WI38 (cell line): ENCODE measurements around the gene GPRIN3.

ENCODE experiments used
- H3K4me3 ChIP-seq: 2 replicates; pipeline ENCODE4 v1.5.1; 2011; ENCODE audit warnings: low read depth, mild to moderate bottlenecking, control low read depth, low read length
- TF ChIP-seq, protein P1 (sequence below): IDR thresholded peaks from 2 replicates; pipeline ENCODE4 v1.5.1; 2012; ENCODE audit warnings: low read depth, mild to moderate bottlenecking, control low read depth, low read length

The GPRIN3 gene

DNA sequence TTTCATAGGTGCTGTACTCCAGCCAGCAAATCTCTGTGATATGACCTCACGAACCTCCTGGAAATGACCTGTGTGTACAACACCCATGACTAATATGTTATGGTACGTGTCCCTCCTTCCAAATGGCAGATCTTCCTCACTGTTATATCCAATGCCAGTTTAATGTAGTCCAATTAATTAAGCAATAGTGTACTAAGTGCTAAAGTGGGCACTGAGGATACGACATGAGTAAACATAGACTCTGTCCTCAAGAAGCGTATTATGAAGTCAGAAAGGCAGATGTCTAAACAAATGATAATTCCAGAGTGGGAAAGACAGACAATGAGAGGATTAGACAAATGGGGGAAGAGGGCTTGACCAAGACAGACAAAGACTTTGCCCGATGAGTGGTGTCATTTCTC lies 33.9 kb downstream of the GPRIN3 start:
- TF ChIP-seq, protein P1, sequence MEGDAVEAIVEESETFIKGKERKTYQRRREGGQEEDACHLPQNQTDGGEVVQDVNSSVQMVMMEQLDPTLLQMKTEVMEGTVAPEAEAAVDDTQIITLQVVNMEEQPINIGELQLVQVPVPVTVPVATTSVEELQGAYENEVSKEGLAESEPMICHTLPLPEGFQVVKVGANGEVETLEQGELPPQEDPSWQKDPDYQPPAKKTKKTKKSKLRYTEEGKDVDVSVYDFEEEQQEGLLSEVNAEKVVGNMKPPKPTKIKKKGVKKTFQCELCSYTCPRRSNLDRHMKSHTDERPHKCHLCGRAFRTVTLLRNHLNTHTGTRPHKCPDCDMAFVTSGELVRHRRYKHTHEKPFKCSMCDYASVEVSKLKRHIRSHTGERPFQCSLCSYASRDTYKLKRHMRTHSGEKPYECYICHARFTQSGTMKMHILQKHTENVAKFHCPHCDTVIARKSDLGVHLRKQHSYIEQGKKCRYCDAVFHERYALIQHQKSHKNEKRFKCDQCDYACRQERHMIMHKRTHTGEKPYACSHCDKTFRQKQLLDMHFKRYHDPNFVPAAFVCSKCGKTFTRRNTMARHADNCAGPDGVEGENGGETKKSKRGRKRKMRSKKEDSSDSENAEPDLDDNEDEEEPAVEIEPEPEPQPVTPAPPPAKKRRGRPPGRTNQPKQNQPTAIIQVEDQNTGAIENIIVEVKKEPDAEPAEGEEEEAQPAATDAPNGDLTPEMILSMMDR = no peak
- H3K4me3 ChIP-seq = no peak overlapping the region

DNA sequence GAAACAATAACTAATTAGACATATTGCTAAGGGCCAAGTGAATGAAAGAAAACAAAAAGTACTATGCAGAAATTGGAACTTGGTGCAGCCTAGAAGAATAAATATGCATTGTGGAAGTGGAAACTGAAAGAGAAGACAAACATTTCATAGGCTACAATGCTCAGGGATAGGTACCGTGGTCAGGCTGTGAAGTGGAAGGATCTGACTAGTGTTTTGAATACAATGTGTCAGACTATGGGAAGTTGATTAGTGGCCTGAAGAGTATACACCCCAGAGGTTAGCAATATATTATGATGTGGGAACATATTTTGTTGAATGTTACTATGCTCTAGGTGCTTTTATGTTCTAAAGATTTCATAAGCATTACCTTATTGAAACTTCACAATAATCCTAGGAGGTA lies 36.8 kb downstream of the GPRIN3 start:
- no peak overlapping the region for H3K4me3 ChIP-seq
- TF ChIP-seq, protein P1 = no peak

DNA sequence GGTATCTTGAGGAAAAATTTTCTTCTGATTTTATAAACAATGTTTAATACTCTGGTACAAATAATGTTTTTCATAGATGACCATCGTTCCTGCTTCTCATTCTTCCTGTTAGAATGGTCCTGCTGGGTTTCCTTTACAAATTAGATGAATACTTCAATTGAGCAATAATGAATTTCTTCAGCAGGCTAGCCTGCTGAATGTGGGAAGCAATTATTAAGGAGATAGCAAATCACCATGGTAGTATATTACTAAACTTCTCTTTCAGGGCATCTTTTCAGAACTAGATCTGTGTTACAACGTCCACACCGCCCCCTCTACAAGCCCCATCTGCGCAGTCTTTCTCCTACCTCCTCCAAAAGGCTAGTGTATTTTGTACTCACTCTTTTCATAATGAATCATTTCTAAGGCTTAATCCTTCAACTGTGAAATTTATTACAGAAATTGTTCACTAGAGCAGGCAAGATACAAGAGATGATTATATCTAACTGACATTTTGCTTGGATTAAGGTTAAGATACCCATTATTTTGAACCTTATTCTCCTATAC lies 38.4 kb downstream of the GPRIN3 start:
- TF ChIP-seq, protein P1 = no peak
- no peak overlapping the region for H3K4me3 ChIP-seq

DNA sequence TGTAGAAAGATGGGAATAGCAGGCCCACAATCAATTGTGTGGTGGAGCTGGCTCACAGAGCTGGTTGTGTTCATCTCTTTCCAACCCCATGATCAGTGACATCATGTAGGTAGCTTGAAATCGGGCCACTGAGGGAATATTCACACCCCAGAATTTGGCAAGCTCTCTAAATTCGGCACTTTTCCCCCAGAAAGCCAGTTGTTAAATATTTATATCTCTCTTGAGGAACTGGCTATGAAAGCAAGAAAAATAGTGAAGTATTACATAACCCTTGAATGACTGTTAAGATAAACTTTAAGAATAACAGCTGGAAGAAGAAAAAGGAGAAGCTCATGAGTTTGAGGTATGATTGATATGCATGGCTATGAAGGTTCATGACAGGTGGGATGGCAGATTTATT lies 38.9 kb downstream of the GPRIN3 start:
- TF ChIP-seq, protein P1 = no peak
- H3K4me3 ChIP-seq = no peak overlapping the region

- no peak overlapping the region for H3K4me3 ChIP-seq
- TF ChIP-seq, protein P1 = no peak
Observed at GRCh38 chr4:89267846-89268245, 39.8 kb downstream of the GPRIN3 start.

GRCh38 chr4:89267392-89267791 lies 40.2 kb downstream of the GPRIN3 start:
- TF ChIP-seq, protein P1 = no peak

GRCh38 chr4:89266128-89266527 lies 41.5 kb downstream of the GPRIN3 start:
- TF ChIP-seq, protein P1 = no peak

More at GRCh38 chr4:89267392-89267791, 40.2 kb downstream of the GPRIN3 start:
- H3K4me3 ChIP-seq = no peak overlapping the region

More at GRCh38 chr4:89266128-89266527, 41.5 kb downstream of the GPRIN3 start:
- H3K4me3 ChIP-seq = no peak overlapping the region
